ENCODE data around the gene SERPINE2. TPM values are rescaled to one million over a fixed set of nuclear protein-coding genes. Genes with fewer than 3 reads are reported as not detected.

Gene SERPINE2
- total RNA-seq, 1 experiment from 2014 or later, result 93.3 TPM

- TF ChIP-seq POLR2AphosphoS5 (IDR thresholded peaks at IDR 0.05; ENCODE audit: low read depth, low read length), result no peak
- no peak for TF ChIP-seq SP1 (IDR thresholded peaks at IDR 0.05; ENCODE audit: low read depth)
- TF ChIP-seq ZFX (IDR thresholded peaks at IDR 0.05), result no peak
- no peak for TF ChIP-seq EZH2phosphoT487 (IDR thresholded peaks at IDR 0.05; ENCODE audit: borderline replicate concordance)
These were observed 94.9 kb downstream of the SERPINE2 start (continued) for GRCh38 chr2:223944166-223944702.

- H4K20me1 ChIP-seq (ENCODE audit: insufficient read depth), result no peaks in the 10 kb centered on the region
- intact Hi-C loops (cut with micrococcal nuclease), result loop anchor here (10.0 kb wide), 2 partner anchors 109 to 249 kb away; partner anchors contain the start of gene AP1S3
- no peaks in the 10 kb centered on the region for H3K9me2 ChIP-seq (ENCODE audit: insufficient read depth)
- peaks cover 51% of the 10 kb centered on the region for H3K79me2 ChIP-seq (ENCODE audit: insufficient read depth, low read length)
- no TSS peak for BruUV-seq (replicated peaks)
- ChIA-PET CTCF (no interaction called here), RAD21 (ENCODE audit: low non-redundant PET in 1 of 2, low total read pairs in 2 of 2, uncharacterized antibody in 2 of 2, unreplicated experiment in 2 of 2) (interaction anchor here (0.6 to 1.2 kb wide), 2 partner anchors 11 to 82 kb away, joined by 3 read pairs; no protein-coding TSS in a partner anchor), POLR2A (interaction anchor here (0.7 kb wide), 1 partner anchor 214 kb away, joined by 4 read pairs; no protein-coding TSS in a partner anchor)
- peak overlapping the region; percentile 88 for H3K9ac ChIP-seq (ENCODE audit: low read length)
- H3K36me3 ChIP-seq (ENCODE audit: control insufficient read depth in 1 of 2, insufficient read depth in 2 of 2, low read length in 2 of 2), result no peaks in the 10 kb centered on the region
- peak overlapping the region; percentile 75 to 95 for H3K4me3 ChIP-seq (replicated peaks in 1 of 2; ENCODE audit: low read depth in 1 of 2, low read length in 2 of 2)
- H3K9me3 ChIP-seq (ENCODE audit: control insufficient read depth in 1 of 2, insufficient read depth in 1 of 2, low read depth in 1 of 2, low read length in 2 of 2), result no peaks in the 10 kb centered on the region
- no peak overlapping the region for H2AFZ ChIP-seq (ENCODE audit: low read depth, low read length, poor library complexity, severe bottlenecking)
- ATAC-seq, result no peak
- TF ChIP-seq EGR1 (IDR thresholded peaks at IDR 0.05; ENCODE audit: low read depth) (no peak), ZBTB33 (IDR thresholded peaks at IDR 0.05; ENCODE audit: extremely low read depth, insufficient replicate concordance, low read length) (no peak), ATF3 (IDR thresholded peaks at IDR 0.05) (no peak), SRF (IDR thresholded peaks at IDR 0.05; ENCODE audit: low read depth) (no peak), TCF7L2 (IDR thresholded peaks at IDR 0.05; ENCODE audit: borderline replicate concordance, extremely low read depth, insufficient read depth, insufficient read length) (no peak), POLR2AphosphoS5 (IDR thresholded peaks at IDR 0.05; ENCODE audit: low read depth, low read length) (no peak), RAD21 (IDR thresholded peaks at IDR 0.05; ENCODE audit: low read depth) (no peak), ELF1 (IDR thresholded peaks at IDR 0.05; ENCODE audit: borderline replicate concordance, low read depth) (no peak), CTCF (IDR thresholded peaks at IDR 0.05 in 2 of 3, conservative IDR thresholded peaks at IDR 0.05 in 1 of 3; ENCODE audit: borderline replicate concordance in 1 of 3, insufficient read depth in 1 of 3, low read depth in 2 of 3, low read length in 2 of 3) (no peak), FOSL1 (IDR thresholded peaks at IDR 0.05; ENCODE audit: low read depth) (no peak), ZFX (IDR thresholded peaks at IDR 0.05) (no peak), SP1 (IDR thresholded peaks at IDR 0.05; ENCODE audit: low read depth) (no peak)
- no peak for DNase-seq (ENCODE audit: low read depth, low spot score)
- peak overlapping the region; percentile 88 for H3K4me2 ChIP-seq (ENCODE audit: low read length)
- peaks cover 18 to 38% of the 10 kb centered on the region in 2 experiments for H3K4me1 ChIP-seq (ENCODE audit: control insufficient read depth in 1 of 2, insufficient read depth in 2 of 2, low read length in 2 of 2)
- H3K27ac ChIP-seq (ENCODE audit: low read depth, low read length), result peak overlapping the region; percentile 74; the same call in 1 of the 2 replicates
- H3K27me3 ChIP-seq (ENCODE audit: insufficient read depth, low read length), result no peaks in the 10 kb centered on the region
These were observed 95.5 kb downstream of the SERPINE2 start for GRCh38 chr2:223943561-223944008.

All from HCT116 (cell line).